Measurements from ENCODE around the gene DHRSX.
"Not testable (repeated sequence)": the region's sequence is repeated elsewhere in the genome, so short reads cannot be mapped to it uniquely, and the experiment has no call there.

Gene DHRSX

GRCh38 chrX:2342874-2343273 lies 157.9 kb downstream of the DHRSX start:
- DNase-seq = no peak

DNA sequence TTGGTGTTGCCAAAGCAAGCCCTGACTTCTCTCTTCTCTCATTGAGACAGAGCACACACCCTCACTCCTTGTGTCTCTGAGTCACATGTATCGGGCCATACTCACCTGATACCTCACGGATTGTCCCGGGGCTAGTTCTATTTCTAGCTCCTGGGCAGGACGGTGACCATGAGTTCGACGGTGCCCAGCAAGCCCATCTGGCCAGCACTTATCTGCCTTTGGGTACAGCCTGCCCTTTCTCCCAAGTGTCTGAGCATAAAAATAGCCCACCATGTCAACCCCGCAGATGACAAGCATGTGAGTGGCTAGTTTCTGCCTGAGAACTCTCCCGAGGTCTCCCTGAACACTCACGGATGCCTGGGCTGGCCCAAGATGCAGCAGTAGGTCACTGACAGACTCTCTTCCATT lies 158.5 kb downstream of the DHRSX start:
- no peak for DNase-seq

DNA sequence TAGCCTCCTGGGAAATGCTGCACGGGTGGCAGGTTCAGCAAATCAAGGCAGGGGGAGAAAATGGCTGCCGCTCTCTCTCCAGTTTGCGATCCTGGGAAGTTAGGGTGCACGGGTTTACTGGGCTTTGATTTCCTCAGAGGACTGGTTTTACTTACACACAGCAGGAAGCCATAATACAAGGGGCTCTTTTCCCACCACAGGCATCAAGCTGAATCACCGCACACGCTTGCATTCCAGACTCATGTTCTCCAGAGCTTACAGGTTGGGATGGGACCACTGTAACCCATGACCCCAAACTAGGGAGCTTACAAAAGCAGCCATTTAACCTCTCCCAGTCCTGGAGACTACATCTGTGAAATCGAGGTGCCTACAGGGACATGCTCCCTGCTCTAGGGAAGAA lies 159.8 kb downstream of the DHRSX start:
- no peak for DNase-seq

- no peak for DNase-seq
Measured at GRCh38 chrX:2336181-2336580, 164.6 kb downstream of the DHRSX start.

- no peak for DNase-seq
Measured at GRCh38 chrX:2334237-2334636, 166.5 kb downstream of the DHRSX start.

DNA sequence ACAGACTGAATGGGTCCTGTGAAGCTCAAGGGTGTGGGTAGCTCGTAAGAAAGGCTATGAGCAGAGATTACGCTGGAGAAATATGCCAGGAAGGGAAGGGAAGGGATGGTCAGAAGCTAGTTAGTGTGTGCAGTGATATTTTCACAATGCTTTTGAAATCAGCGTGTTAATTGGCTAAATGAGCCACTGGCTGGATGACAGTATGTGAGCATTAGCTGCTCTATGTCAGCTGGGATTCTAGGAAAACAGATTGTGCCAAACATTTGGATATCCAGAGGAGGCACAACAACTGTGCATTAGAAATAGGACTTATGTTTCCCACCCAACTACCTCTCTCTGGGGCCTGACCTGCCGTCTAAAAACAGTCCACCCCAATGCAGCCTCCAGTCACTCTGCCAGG lies 168.5 kb downstream of the DHRSX start:
- no peak for DNase-seq

DNA sequence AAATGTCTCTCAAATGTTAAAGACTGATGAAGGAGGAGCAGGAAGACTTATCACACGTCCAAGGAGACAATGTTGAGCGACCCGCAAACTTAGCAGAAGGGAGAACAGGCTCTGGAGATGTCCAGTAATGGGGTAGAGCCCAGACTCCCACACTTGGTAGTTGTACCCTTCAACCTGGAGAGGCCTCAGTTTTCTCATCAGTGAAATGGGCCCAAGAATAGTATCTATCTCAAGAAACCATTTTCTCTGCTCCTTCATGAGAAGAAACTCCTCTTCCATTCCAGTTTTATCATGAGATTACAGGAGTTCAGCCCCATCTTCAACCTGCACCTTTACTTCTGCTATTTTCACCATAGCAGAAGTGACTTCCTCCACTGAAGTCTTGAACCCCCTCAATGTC lies 169.9 kb downstream of the DHRSX start:
- no peak for DNase-seq

DNA sequence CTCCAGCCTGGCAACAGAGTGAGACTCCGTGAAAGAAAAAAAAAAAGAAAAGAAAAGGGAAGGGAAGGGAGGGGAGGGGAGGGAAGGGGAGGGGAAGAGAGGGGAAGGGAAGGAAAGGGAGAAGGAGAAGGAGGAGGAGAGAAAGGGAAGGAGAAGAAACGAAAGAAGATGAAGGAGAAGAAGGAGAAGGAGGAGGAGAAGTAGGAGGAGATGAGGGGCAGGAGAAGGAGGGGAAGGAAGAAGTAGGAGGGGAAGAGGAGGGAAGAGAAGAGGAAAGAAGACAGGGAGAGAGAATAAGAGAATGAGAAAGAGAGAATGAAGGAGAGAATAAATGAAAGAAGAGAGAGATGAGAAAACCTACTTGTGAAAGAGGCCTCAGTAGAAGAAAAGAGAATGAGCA lies 170.3 kb downstream of the DHRSX start:
- no peak for DNase-seq

GRCh38 chrX:2327423-2327822 lies 173.4 kb downstream of the DHRSX start:
- DNase-seq = no peak

GRCh38 chrX:2325076-2325784 lies 175.5 kb downstream of the DHRSX start:
- no peak for DNase-seq

GRCh38 chrX:2324151-2324550 lies 176.6 kb downstream of the DHRSX start:
- no peak for DNase-seq

- no peak for DNase-seq
Measured at GRCh38 chrX:2321411-2321810, 179.4 kb downstream of the DHRSX start.

DNA sequence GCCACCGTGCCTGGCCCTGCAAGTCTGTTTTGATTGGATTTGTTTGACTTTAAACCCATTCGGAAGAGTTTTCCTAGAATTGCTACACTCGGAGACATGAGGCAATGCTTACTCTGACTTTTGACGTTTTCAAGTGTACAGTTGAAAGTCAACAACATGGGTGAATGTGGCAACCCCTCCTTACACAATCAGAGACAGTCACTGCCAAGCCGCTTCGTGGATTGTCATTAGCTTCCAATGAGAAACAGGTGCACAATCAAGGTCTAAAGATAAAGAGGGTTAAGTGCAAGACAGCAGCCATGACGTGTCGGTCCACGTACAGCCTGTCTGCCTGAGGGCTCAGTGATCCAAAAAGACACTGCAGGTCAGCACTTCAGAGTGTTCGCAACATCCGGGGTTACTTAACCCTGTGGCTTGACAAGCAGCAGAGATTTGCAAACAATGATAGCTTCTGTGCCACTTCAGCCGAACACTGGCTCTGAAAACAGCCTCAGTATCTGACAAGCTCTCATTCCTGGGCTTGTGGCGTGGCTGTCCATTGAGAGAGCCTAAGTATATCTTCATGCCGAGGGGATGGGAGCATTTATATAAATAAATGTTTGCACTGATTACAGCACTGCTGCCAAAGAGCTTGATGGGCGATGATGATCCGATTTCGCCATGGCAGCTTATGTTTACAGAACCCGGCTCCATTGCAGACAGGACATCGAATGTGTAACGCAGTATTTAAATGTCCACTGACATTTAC lies 180.0 kb downstream of the DHRSX start:
- no peak for DNase-seq

GRCh38 chrX:2320089-2320488 lies 180.7 kb downstream of the DHRSX start:
- no peak for DNase-seq

DNA sequence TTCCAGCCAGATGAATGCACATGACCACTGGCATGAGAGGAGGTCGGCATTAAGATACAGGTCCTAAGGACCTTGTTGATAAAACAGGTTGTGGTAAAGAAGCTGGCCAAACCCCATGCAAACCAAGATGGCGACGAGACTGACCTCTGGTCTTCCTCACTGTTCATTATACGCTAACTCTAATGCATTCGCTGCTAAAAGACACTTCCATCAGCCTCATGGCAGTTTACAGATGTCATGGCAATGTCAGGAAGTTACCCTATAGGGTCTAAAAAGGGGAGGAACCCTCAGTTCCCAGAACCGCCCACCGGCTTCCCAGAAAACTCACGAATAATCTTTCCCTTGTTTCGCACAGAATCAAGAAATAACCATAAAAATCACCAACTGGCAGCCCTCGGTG lies 182.4 kb downstream of the DHRSX start:
- DNase-seq = no peak

GRCh38 chrX:2317527-2318055 lies 183.2 kb downstream of the DHRSX start:
- DNase-seq = no peak

DNA sequence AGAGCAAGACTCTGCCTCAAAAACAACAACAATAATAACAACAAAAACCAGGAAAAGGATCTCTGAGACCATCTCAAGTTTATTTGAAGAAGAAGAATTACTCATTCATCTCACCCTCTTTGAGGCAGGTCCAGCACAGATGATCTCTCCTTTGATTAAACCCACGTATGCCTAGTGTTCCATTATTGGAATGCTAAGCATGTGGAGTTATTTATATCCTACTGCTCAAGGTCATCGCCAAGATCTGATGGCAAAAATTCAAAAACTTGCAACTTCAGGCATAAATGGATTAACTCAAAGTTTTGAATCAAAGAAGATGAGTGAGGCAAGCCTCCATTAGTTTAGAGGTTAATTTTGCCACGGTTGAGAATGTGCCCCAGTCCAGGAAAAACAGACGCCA lies 184.2 kb downstream of the DHRSX start:
- no peak for DNase-seq

- no peak for DNase-seq
Measured at GRCh38 chrX:2315434-2315833, 185.3 kb downstream of the DHRSX start.

GRCh38 chrX:2314831-2315365 lies 185.9 kb downstream of the DHRSX start:
- DNase-seq = no peak

- no peak for DNase-seq
Measured at GRCh38 chrX:2313864-2314640, 186.7 kb downstream of the DHRSX start.

GRCh38 chrX:2312061-2312591 lies 188.7 kb downstream of the DHRSX start:
- DNase-seq = not testable (repeated sequence)

- no peak for DNase-seq
Measured at GRCh38 chrX:2311501-2311900, 189.3 kb downstream of the DHRSX start.

GRCh38 chrX:2301901-2302300 lies 198.9 kb downstream of the DHRSX start:
- DNase-seq = no peak
